ENCODE measurements around the gene STK31.
"Not testable (repeated sequence)": the region's sequence is repeated elsewhere in the genome, so short reads cannot be mapped to it uniquely, and the experiment has no call there.

The STK31 gene

DNA sequence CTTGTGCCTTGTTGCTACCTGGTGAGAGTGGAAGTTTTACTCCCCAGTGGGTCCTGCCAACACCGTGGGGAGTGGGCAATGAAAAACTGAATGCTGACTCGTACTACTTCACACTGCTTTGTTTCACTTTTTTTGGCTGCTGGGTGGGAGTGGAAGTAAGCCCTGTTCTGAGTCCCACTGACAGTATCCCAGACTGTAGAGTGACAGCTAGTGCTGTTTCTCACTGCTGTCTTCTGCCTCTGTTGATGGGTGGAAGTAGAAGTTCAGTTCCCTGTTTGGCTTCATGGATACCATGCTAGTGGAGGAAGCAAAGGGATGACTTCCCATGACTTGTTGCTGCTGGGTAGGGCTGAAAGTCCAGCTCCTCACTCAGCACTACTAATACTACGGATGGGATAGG is 98.4 kb downstream of the STK31 start:
- no peak for DNase-seq (ENCODE audit: low spot score)

DNA sequence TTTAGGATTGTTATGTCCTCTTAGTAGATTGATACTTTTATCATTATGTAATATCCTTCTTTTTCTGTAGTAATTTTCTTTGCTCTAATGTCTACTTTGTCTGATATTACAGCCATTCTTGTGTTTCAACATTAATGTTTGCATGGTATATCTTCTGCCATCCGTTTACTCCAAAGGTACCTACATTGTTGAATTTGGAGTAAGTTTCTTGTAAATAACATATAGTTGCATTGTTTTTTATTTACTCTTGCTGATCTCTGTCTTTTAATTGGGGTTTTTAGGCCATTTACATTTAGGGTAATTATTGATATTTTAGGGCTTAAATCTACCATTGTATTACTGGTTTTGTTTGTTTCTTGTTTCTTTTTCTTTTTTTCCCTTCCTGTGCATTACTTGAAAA is 100.1 kb downstream of the STK31 start:
- no peak for DNase-seq (ENCODE audit: low spot score)

DNA sequence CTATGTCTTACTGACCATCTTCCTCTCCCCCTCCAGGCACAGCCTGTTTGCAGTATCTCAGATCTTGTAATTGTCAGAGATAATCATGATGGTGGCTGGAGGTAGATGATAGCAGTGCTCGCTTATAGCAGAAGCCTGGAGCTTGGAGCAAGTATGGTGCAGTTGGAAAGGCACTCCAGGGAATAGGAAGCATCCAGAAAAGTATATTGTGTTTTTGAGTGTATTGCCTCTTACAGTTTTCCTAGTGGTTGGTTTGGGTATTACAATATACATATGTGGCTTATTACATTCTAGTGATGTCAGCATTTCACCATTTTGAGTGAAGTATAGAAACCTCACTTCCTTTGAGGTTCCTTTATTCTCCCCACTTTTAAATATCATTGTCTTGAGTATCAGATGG is 101.5 kb downstream of the STK31 start:
- no peak for DNase-seq (ENCODE audit: low spot score)

DNA sequence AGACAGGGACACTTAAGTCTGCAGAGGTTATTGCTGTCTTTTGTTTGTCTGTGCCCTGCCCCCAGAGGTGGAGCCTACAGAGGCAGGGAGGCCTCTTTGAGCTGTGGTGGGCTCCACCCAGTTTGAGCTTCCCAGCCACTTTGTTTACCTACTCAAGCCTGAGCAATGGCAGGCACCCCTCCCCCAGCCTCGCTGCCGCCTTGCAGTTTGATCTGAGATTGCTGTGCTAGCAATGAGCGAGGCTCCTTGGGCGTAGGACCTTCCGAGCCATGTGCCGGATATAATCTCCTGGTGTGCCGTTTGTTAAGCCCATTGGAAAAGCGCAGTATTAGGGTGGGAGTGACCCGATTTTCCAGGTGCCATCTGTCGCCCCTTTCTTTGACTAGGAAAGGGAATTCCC is 118.1 kb downstream of the STK31 start:
- not testable (repeated sequence) for DNase-seq (ENCODE audit: low spot score)

GRCh38 chr7:23832733-23833132 is 122.7 kb downstream of the STK31 start:
- DNase-seq (ENCODE audit: low spot score), result not testable (repeated sequence)

DNA sequence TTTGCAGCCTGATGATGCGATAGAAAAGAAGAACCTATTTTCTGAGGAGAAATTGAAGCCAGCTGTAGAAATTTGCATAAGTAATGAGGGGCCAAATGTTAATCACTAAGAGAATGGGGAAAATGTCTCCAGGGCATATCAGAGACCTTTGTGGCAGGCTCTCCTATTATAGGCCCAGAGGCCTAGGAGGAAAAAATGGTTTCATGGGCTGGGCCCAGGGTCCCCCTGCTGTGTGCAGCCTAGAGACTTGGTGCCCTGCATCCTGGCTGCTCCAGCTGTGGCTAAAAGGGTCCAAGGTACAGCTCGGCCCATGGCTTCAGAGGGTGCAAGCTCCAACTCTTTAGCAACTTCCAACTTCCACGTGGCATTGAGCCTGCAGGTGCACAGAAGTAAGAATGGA is 123.4 kb downstream of the STK31 start:
- DNase-seq (ENCODE audit: low spot score), result no peak

- not testable (repeated sequence) for DNase-seq (ENCODE audit: low spot score)
Measured at GRCh38 chr7:23844837-23845236, 134.8 kb downstream of the STK31 start.

DNA sequence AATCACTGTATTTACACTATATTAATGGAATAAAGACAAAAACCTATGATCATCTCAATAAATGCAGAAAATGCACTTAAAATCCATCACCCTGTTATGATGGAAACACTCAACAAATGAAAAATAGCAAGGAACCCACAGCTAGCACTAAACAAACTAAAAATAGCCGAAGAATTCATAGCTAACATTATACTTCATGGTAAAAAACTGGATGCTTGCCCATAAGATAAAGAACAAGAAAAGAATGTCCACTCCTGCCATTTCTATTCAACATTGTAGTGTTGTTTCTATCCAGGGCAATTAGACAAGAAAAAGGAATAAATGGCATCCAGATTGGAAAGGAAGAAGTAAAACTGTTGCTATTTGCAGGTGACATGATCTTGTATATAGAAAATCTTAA is 142.1 kb downstream of the STK31 start:
- DNase-seq (ENCODE audit: low spot score), result no peak

GRCh38 chr7:23852988-23853387 is 143.0 kb downstream of the STK31 start:
- no peak for DNase-seq (ENCODE audit: low spot score)

DNA sequence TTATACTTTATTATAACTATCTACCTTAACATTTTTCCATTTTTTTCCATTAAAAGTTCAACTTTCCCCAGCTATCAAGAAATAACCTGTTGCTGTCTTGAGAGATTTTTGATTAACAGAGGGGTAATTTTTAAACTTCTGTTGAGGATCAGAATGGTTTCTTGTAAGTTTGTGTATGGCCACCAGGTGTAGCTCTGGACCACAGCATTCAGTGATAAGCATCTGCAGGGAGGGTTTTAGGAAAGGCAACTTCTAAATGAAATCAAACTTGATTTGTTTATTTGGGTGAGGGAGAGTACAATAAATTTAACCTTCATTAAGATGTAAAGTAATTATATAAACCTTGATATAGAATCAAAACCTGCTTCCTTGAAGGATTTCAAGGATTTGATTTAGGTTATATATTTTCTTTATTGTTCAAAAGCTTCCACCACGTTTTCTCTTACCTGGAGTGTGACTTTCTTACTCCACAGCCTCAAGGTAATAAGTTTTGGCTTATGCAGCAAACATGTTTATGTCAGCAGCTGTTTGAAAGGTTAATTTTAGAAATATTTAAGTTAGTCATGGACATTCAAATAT is 153.3 kb downstream of the STK31 start:
- DNase-seq (ENCODE audit: low spot score), result peak; percentile 19

- no peak for DNase-seq (ENCODE audit: low spot score)
Measured at GRCh38 chr7:23864973-23865372, 155.0 kb downstream of the STK31 start.

DNA sequence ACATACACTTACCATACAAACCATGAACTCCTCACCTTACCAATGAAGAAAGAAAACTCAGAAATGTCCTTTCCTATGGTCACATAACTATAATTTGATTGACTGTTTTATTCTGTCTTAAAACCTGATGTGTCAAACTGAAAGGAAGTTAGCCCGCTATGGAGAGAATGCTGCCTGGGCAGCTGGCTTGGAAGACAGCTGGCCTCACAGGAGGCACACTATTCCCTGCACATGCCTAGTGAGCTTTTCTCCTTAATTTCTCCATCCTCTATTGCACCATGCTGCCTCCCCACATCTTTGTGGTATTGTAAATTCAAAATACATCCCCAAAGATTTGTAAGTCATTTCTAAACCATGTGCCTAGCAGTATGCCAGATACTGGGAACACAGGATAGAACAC is 163.3 kb downstream of the STK31 start:
- DNase-seq (ENCODE audit: low spot score), result no peak

DNA sequence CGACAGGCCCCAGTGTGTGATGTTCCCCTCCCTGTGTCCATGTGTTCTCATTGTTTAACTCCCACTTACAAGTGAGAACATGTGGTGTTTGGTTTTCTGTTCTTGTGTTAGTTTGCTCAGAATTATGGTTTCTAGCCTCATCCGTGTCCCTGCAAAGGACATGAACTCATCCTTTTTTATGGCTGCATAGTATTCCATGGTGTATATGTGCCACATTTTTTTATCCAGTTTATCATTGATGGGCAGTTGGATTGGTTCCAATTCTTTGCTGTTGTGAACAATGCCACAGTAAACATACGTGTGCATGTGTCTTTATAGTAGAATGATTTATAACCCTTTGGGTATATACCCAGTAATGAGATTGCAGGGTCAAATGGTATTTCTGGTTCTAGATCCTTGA is 166.5 kb downstream of the STK31 start:
- not testable (repeated sequence) for DNase-seq (ENCODE audit: low spot score)
